Ovary (tissue), 3 donors: ENCODE measurements around the gene FGF5.

Experiments used
- EP300 ChIP-seq: sonication (generic); formaldehyde crosslinking; IDR thresholded peaks from one replicate; pipeline ENCODE4 v1.6.1; 2017; ENCODE audit warnings: antibody characterized with exemption
- TF ChIP-seq, protein P1 (sequence below), 3 donors: fragments of 450-650 bp in 2 of 3; fragments of 200-600 bp in 1 of 3; IDR thresholded peaks; one replicate each; pipeline versions ENCODE4 v1.5.1 to v1.8.0; 2016 to 2022; ENCODE audit warnings: antibody characterized with exemption in 3 of 3, mild to moderate bottlenecking in 1 of 3
- donor health status: DM: no; HTN: no; CAD: no.

DNA sequence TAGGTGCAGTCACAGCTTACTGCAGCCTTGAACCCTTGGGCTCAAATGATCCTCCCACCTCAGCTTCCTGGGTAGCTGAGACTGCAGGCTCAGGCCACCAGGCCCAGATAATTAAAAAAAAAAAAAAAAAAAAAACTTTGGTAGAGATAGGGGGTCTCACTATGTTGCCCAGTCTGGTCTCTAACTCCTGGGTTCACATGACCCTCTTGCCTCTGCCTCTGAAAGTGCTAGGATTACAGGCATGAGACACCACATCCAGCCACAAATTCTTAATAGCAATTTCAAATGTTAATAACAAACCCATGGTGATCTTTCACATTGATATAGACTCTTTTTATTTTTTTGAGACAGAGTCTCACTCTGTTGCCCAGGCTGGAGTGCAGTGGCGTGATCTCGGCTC, 12.3 kb upstream of the FGF5 start:
- TF ChIP-seq, protein P1, sequence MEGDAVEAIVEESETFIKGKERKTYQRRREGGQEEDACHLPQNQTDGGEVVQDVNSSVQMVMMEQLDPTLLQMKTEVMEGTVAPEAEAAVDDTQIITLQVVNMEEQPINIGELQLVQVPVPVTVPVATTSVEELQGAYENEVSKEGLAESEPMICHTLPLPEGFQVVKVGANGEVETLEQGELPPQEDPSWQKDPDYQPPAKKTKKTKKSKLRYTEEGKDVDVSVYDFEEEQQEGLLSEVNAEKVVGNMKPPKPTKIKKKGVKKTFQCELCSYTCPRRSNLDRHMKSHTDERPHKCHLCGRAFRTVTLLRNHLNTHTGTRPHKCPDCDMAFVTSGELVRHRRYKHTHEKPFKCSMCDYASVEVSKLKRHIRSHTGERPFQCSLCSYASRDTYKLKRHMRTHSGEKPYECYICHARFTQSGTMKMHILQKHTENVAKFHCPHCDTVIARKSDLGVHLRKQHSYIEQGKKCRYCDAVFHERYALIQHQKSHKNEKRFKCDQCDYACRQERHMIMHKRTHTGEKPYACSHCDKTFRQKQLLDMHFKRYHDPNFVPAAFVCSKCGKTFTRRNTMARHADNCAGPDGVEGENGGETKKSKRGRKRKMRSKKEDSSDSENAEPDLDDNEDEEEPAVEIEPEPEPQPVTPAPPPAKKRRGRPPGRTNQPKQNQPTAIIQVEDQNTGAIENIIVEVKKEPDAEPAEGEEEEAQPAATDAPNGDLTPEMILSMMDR (IDR thresholded peaks at IDR 0.05), result no peak
- no peak for TF ChIP-seq EP300
